KMS-11 (cell line): Measurements from ENCODE around the gene SIGLEC9.

ENCODE experiments used
- H2AFZ ChIP-seq: fragments of 200-600 bp; sonication (generic); 2 replicates; pipeline ENCODE4 v1.6.1; 2016; ENCODE audit warnings: antibody characterized with exemption, mixed run types, low read depth
- H3K27ac ChIP-seq: fragments of 200-600 bp; sonication (generic); 2 replicates; pipeline ENCODE4 v1.6.1; 2016; ENCODE audit warnings: mild to moderate bottlenecking, mixed run types
- H3K27me3 ChIP-seq: fragments of 200-600 bp; sonication (generic); 2 replicates; pipeline ENCODE4 v1.6.1; 2017; ENCODE audit warnings: mild to moderate bottlenecking, low read depth, mixed run types, moderate library complexity; ENCODE audit not compliant: insufficient read depth
- H3K36me3 ChIP-seq: fragments of 200-600 bp; sonication (generic); 2 replicates; pipeline ENCODE4 v1.6.1; 2017; ENCODE audit warnings: mild to moderate bottlenecking, mixed run types; ENCODE audit not compliant: insufficient read depth
- H3K4me1 ChIP-seq: fragments of 200-600 bp; sonication (generic); 2 replicates; pipeline ENCODE4 v1.6.1; 2016; ENCODE audit warnings: mild to moderate bottlenecking, low read depth, mixed run types; ENCODE audit not compliant: poor library complexity, severe bottlenecking
- H3K4me2 ChIP-seq: fragments of 200-600 bp; sonication (generic); 2 replicates; pipeline ENCODE4 v1.7.0; 2016; ENCODE audit warnings: mild to moderate bottlenecking, mixed run types
- H3K4me3 ChIP-seq: fragments of 200-600 bp; sonication (generic); IDR thresholded peaks from 2 replicates; pipeline ENCODE4 v1.6.1; 2017; ENCODE audit warnings: low read depth, low read length, mixed read lengths; ENCODE audit not compliant: insufficient read depth
- H3K79me2 ChIP-seq: fragments of 200-600 bp; sonication (generic); 2 replicates; pipeline ENCODE4 v1.6.1; 2016; ENCODE audit warnings: low read depth, mixed run types; ENCODE audit not compliant: insufficient read depth
- H3K9ac ChIP-seq: fragments of 200-600 bp; sonication (generic); 2 replicates; pipeline ENCODE4 v1.6.1; 2016; ENCODE audit warnings: mild to moderate bottlenecking, mixed run types
- H4K20me1 ChIP-seq: fragments of 200-600 bp; sonication (generic); 2 replicates; pipeline ENCODE4 v1.6.1; 2016; ENCODE audit warnings: mild to moderate bottlenecking, mixed run types; ENCODE audit not compliant: insufficient read depth
- TF ChIP-seq, protein P1 (sequence below): fragments of 200-600 bp; sonication (generic); conservative IDR thresholded peaks from 2 replicates; pipeline ENCODE4 v1.6.1; 2017; ENCODE audit warnings: low read depth, mild to moderate bottlenecking, antibody characterized with exemption, low read length, moderate library complexity, mixed read lengths

The SIGLEC9 gene

DNA sequence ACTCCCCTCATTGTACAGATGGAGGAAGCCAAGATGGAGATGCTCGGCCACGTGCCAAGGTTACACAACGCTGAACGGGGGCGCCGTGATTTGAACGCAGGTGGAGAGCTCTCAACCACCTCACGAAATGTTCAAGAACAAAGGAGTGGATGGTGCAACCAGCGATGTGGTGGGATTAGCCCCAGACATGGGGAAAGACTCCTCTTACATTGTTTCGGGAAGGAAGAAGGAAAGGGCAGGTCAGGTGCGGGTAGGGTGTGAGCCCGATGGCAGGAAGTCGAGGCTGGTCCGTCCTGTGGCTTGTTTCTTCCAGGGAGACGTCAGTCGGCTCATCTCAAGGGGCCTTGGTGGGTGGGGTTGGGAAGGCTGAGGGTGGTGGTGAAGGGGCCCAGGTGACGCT, 34.9 kb upstream of the SIGLEC9 start:
- TF ChIP-seq, protein P1, sequence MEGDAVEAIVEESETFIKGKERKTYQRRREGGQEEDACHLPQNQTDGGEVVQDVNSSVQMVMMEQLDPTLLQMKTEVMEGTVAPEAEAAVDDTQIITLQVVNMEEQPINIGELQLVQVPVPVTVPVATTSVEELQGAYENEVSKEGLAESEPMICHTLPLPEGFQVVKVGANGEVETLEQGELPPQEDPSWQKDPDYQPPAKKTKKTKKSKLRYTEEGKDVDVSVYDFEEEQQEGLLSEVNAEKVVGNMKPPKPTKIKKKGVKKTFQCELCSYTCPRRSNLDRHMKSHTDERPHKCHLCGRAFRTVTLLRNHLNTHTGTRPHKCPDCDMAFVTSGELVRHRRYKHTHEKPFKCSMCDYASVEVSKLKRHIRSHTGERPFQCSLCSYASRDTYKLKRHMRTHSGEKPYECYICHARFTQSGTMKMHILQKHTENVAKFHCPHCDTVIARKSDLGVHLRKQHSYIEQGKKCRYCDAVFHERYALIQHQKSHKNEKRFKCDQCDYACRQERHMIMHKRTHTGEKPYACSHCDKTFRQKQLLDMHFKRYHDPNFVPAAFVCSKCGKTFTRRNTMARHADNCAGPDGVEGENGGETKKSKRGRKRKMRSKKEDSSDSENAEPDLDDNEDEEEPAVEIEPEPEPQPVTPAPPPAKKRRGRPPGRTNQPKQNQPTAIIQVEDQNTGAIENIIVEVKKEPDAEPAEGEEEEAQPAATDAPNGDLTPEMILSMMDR = no peak
- no peaks in the 10 kb centered on the region for H3K4me1 ChIP-seq
- H4K20me1 ChIP-seq = no peaks in the 10 kb centered on the region
- H3K27ac ChIP-seq = no peak overlapping the region
- H3K79me2 ChIP-seq = no peaks in the 10 kb centered on the region
- no peak overlapping the region for H2AFZ ChIP-seq
- H3K4me3 ChIP-seq = no peak overlapping the region
- H3K9ac ChIP-seq = no peak overlapping the region
- H3K27me3 ChIP-seq = no peaks in the 10 kb centered on the region
- no peak overlapping the region for H3K4me2 ChIP-seq
- H3K36me3 ChIP-seq = no peaks in the 10 kb centered on the region

DNA sequence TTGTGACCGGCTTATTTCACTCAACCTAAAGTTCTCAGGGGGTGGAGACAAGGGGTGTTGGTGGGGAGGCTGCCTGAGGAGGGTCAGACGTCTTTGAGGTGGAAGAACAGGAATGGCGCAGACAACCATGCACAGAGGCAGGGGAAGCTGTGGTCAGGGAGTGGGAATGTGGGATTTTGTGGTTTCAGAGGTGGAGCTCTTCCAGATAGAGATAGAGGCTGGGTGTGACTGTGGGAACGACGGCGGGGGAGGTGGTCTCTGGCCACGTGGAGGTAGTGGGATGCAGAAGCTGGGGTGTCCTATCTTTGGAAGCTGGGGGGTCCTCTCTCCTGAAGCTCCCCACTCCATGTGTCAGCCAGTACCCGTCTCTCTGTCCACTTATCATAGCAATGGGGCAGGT, 34.2 kb upstream of the SIGLEC9 start:
- no peak overlapping the region for H2AFZ ChIP-seq
- no peaks in the 10 kb centered on the region for H3K79me2 ChIP-seq
- H3K36me3 ChIP-seq = no peaks in the 10 kb centered on the region
- TF ChIP-seq, protein P1 = no peak
- H3K4me1 ChIP-seq = no peaks in the 10 kb centered on the region
- no peak overlapping the region for H3K27ac ChIP-seq
- no peak overlapping the region for H3K9ac ChIP-seq
- no peak overlapping the region for H3K4me3 ChIP-seq
- no peak overlapping the region for H3K4me2 ChIP-seq
- H4K20me1 ChIP-seq = no peaks in the 10 kb centered on the region
- no peaks in the 10 kb centered on the region for H3K27me3 ChIP-seq

DNA sequence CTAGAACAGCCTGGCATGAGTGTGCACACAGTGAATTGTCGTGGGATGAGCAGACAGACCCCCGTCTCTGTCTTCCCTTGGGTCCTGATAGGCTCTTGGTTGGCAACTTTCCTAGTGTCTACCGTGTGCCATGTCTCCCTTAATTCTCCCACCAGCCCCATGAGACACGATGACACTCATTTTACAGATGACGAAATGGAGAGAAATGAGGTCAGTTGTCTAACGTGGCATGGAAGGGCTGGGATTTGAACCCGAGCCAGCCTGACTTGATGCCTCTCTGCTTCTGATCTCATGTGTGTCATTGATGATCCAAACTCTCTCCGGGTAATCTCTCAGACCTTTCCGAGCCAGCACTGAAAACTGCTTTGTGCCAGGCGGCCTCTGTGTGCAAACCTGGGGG, 33.6 kb upstream of the SIGLEC9 start:
- H3K79me2 ChIP-seq = no peaks in the 10 kb centered on the region
- no peak overlapping the region for H3K9ac ChIP-seq
- no peak overlapping the region for H3K4me3 ChIP-seq
- H4K20me1 ChIP-seq = no peaks in the 10 kb centered on the region
- TF ChIP-seq, protein P1 = no peak
- no peak overlapping the region for H2AFZ ChIP-seq
- H3K4me1 ChIP-seq = no peaks in the 10 kb centered on the region
- no peak overlapping the region for H3K4me2 ChIP-seq
- H3K27ac ChIP-seq = no peak overlapping the region
- no peaks in the 10 kb centered on the region for H3K27me3 ChIP-seq
- no peaks in the 10 kb centered on the region for H3K36me3 ChIP-seq

DNA sequence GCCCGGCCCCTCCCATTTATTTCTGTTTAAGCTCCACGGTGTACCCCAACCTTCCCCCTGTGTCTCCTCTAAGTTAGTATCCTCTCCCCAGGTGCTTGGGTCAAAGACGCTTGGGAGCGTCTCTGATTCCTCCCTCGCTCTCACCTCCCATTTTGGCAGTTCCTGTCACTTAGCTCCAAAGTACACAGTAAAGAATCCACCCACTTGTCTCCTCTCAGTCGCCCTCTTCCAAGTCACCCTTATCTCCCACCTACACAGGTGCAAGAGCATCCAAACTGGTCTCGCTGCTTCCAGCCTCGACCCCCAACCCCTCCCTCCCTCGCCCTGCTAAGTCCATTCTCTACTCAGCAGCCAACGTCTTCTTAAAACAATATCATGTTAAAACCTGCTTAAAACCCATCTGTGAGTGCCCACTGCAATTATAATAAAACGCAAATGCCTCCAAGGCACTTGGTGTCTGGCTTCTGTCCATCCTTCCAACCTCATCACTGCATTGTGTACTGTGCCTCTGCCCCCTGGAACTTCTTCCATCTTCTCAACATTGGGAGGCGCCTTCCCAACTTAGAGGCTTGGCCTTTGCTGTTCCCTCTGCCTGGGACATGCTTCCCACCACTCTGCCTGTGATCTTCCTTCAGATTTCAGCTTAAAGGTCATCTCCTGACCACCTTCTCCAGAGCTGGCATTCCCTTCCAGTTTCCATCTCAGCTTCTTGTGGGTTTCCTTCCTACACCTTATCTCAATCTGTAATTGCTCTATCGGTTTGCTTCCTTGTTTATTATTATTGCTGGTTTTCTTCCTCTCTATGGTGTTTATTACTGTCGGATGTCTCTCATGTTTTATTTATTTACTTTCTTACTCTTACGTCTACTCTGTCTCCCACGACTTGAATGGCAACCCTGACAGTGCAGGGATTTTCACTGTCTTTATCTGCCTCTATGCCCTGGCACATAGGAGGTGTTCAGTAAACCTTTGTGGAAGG, 32.5 kb upstream of the SIGLEC9 start:
- Histone ChIP-seq H3K36me3 (no peaks in the 10 kb centered on the region), H3K27me3 (no peaks in the 10 kb centered on the region), H2AFZ (no peak overlapping the region), H3K4me2 (no peak overlapping the region), H4K20me1 (no peaks in the 10 kb centered on the region), H3K4me1 (no peaks in the 10 kb centered on the region), H3K9ac (no peak overlapping the region), H3K79me2 (no peaks in the 10 kb centered on the region), H3K4me3 (no peak overlapping the region), H3K27ac (no peak overlapping the region)
- TF ChIP-seq, protein P1 = no peak
